Endometrial microvascular endothelial cells (primary cell): ENCODE measurements around the gene ERVK3-1. TPM values are rescaled to one million over a fixed set of nuclear protein-coding genes. Genes with fewer than 3 reads are reported as not detected.

Experiments used
- in situ Hi-C: cut with HindIII; loops from 2 replicates; pipeline ENCODE4 v1.10.0; 2017; ENCODE audit warnings: low sequenced_read_pairs, low pct_unique_long_range_greater_than_20kb; ENCODE audit errors: inconsistent ontology term
- total RNA-seq: library from RNA; depleted of rRNA; stranded (reverse); fragments of >200 nt; gene quantifications from one replicate; pipeline ENCODE4 v1.2.3, GENCODE V29; 2015; ENCODE audit errors: inconsistent ontology term

ERVK3-1 gene
- total RNA-seq, 1 donor from 2014 or later = 44.8 TPM

GRCh38 chr19:58354478-58355030, 49.4 kb downstream of the ERVK3-1 start:
- in situ Hi-C loops = no loop called here

GRCh38 chr19:58355215-58355796, 50.1 kb downstream of the ERVK3-1 start:
- in situ Hi-C loops = no loop called here

GRCh38 chr19:58355908-58356765, 51.0 kb downstream of the ERVK3-1 start:
- in situ Hi-C loops = no loop called here

- in situ Hi-C loops = no loop called here
Measured at GRCh38 chr19:58356766-58357480, 51.7 kb downstream of the ERVK3-1 start.

- in situ Hi-C loops = no loop called here
Measured at GRCh38 chr19:58357481-58358145, 52.4 kb downstream of the ERVK3-1 start.

GRCh38 chr19:58361900-58362271, 56.7 kb downstream of the ERVK3-1 start:
- in situ Hi-C loops = no loop called here

- in situ Hi-C loops = no loop called here
Measured at GRCh38 chr19:58362272-58362994, 57.3 kb downstream of the ERVK3-1 start, which contains the start of gene ZNF497. Gene ZNF497, minus strand, starts transcription at chr19:58362751. Its CDS starts 5,116 bp downstream, at chr19:58357635.

- in situ Hi-C loops = no loop called here
Measured at GRCh38 chr19:58364146-58364545, 59.0 kb downstream of the ERVK3-1 start.

Other genes starting within 250 kb of the ERVK3-1 start
- not detected for gene ZNF135, start 246.1 kb upstream of the ERVK3-1 start, total RNA-seq
- 4.8 TPM for gene ZSCAN18, start 207.1 kb upstream of the ERVK3-1 start, total RNA-seq
- 7.2 TPM for gene ZNF329, start 154.6 kb upstream of the ERVK3-1 start, total RNA-seq
- 13.9 TPM for gene ZNF274, start 122.3 kb upstream of the ERVK3-1 start, total RNA-seq
- 59.2 TPM for gene ZNF544, start 76.5 kb upstream of the ERVK3-1 start, total RNA-seq
- gene ZNF8, start 26.4 kb upstream of the ERVK3-1 start, total RNA-seq = 2.9 TPM
- 1.3 TPM for gene ZSCAN22, start 21.6 kb downstream of the ERVK3-1 start, total RNA-seq
- not detected for gene A1BG, start 48.1 kb downstream of the ERVK3-1 start, total RNA-seq
- 0.19 TPM for gene ZNF497, start 57.4 kb downstream of the ERVK3-1 start, total RNA-seq
- gene ZNF837, start 75.7 kb downstream of the ERVK3-1 start, total RNA-seq = 3.1 TPM
- 2,433 TPM for gene RPS5, start 81.9 kb downstream of the ERVK3-1 start, total RNA-seq
- not detected for gene RNF225, start 90.3 kb downstream of the ERVK3-1 start, total RNA-seq
- 2.6 TPM for gene ZNF584, start 103.3 kb downstream of the ERVK3-1 start, total RNA-seq
- 3.3 TPM for gene ZNF132, start 134.8 kb downstream of the ERVK3-1 start, total RNA-seq
- gene ZNF324B, start 146.2 kb downstream of the ERVK3-1 start, total RNA-seq = 8.5 TPM
- 7.5 TPM for gene ZNF324, start 161.7 kb downstream of the ERVK3-1 start, total RNA-seq
- 7.4 TPM for gene ZNF446, start 171.0 kb downstream of the ERVK3-1 start, total RNA-seq
- 13.9 TPM for gene SLC27A5, start 206.6 kb downstream of the ERVK3-1 start, total RNA-seq
- gene ZBTB45, start 214.4 kb downstream of the ERVK3-1 start, total RNA-seq = 10.3 TPM
- 420 TPM for gene TRIM28, start 238.7 kb downstream of the ERVK3-1 start, total RNA-seq
- gene CHMP2A, start 249.7 kb downstream of the ERVK3-1 start, total RNA-seq = 67.3 TPM